Measurements from ENCODE around the gene TUBE1.
"Not testable (repeated sequence)": the region's sequence is repeated elsewhere in the genome, so short reads cannot be mapped to it uniquely, and the experiment has no call there.

Gene TUBE1

DNA sequence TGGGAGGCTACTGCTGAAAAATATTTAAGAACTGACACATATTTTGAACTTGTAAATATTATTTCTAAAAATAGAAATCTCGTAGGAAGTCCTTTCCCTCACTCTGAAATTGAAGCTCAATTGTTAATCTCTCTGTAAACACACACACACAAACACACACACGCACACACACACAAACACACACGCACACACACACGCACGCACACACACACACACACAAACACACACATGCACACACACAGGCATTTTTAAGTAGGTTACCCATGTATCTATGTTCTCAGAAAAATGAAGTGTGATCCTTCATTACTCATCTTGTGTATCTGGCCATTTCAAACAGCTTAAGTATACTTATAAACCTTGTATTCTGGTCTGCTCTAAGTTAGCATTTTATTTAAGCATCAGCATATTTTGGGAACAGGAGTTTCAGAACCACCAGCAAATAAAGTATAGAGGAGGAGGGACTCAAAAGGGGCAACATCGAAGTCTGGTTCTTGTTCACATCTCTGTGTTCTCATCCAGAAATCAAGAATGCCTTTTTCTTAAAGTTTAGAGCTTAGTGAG, 21.8 kb downstream of the TUBE1 start:
- DNase-seq (ENCODE audit: low read depth in 2 of 2): no peak

DNA sequence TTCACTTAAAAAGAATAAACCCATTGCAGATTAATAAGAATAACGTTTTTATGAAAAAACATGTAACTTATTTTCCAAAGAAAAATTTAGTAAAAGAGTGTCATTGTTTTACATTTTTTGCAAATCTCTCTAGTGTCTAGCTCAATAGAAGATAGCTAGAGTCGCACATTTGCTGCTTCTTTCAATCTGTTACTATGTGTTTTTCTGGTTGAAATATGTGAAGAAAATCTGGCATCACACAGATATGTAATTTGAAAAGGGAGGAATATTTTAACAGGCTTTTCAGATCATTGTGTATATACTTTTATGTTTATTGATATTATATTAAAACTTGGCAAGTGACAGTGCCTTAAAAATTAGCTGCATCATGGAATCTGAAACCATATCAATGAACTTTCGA, 24.3 kb downstream of the TUBE1 start:
- DNase-seq (ENCODE audit: low read depth in 2 of 2): no peak

DNA sequence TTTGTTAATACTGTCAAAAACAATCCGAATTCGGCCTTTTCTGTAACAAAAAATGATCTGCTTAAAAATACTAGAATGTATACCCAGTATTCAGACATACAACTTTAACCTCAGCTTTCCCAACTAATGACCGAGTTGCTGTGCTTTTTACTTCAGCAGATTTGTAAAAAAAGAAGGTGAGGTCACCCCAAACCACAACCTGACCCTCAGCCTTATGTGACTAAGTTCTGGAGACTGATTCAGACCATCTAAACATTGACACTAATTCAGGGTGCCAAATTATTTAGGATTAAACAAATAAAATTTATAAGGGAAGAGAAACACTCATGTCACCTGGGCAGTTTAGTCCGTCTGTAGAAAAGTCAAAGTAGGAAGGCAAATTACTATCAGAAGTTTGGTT, 25.7 kb downstream of the TUBE1 start:
- no peak for DNase-seq (ENCODE audit: low read depth in 2 of 2)

DNA sequence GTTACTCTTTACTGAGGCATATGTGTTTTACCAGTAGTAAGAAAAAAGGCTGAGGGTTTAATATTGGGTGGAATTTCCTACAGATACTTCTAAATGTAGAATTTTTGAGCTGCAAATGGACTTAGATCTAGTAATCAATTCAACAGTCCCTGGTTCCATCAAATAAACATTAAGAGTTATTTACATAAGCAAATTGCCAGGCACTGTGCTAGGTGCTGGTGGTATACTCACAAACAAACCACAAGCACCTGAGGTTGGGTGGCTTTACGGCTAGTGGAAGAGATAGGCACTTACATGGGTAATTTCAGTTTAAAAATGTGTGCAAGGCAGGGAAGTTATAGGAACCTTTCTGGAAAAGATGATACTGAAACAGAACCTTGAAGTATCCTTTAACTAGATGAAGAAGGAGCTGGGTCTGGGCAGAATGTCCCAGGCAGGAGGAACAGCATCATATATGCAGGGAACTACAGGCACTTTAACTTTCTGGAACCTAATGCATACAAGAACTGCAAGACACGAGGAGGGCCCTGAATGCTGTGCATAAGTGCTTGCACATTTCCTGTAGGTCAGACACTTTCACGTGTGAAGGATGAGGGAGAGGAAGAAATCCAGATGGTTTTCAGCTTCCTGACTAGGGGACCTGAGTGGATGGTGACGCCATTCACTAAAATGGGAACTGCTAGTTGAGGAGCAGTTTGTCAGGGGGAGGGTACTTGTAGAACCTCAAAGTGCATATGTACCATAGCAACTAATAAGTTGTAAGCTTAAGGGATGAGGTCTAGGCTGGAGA, 28.8 kb downstream of the TUBE1 start:
- DNase-seq (ENCODE audit: low read depth in 2 of 2): no peak

DNA sequence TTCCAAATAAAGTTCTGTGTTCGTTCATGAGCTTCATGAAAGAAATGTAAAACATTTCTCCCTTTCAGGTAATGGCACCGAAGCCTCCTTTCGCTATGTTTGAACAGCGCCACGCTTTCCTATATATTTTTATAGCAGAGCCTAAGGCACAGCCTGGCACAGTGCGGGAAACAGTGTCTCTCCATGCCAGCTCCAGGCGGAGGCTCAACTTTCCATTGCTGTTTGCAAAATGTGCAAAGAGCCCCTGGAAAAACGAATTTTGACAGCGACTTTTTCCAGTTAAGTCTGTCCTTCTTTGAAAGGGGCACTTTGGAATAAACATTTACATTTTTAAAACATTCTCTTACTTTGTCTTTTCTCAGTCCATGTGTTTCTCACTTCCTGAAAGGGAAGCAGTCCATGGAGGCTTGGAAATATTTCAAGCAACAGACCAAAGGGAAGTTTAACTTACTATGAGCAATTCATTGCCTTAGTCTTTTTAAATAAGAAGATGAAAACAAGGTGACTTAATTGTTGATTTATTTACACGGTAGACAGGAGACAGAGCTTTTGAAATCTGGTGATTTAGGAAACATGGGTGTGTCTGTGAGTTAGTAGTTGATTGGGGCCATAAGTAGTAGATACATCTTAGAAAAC, 32.6 kb downstream of the TUBE1 start:
- no peak for DNase-seq (ENCODE audit: low read depth in 2 of 2)

DNA sequence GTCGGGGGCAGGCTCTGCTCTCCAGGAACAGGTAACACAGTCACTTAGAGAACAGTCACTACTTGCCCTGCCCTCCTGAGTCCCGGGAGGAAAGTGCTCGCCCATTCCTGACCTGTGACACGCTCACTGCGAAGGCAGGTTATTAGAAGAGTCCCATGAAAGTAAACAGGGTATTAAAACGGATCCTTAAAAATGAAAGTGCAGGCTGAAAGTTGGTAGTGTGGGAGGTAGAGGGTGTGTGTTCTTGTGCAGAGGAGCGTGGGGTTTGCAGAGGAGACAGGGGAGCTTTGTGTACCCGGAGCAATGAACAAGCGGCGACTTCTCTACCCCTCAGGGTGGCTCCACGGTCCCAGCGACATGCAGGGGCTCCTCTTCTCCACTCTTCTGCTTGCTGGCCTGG, 33.3 kb downstream of the TUBE1 start, which contains the start of gene CCN6:
Gene CCN6, plus strand, starts transcription at position 104 of the 400 bp plus-strand sequence. Its CDS starts 254 bp downstream, at position 358.
- no peak for DNase-seq (ENCODE audit: low read depth in 2 of 2)

DNA sequence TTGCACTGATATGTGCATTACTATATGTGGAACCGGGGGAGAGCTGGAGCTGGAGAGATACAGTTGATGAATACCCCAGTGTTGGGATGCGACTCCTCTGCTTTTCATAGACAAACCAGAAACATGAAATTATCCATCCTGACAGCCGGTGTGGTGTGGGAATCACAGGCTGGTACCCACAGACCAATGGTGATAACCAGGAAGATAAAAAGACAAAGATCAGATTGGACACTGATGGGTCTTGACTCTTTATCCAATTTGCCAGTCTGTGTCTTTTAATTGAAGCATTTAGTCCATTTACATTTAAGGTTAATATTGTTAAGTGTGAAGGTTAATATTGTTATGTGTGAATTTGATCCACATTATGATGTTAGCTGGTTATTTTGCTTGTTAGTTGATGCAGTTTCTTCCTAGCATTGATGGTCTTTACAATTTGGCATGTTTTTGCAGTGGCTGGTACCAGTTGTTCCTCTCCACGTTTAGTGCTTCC, 36.0 kb downstream of the TUBE1 start:
- DNase-seq (ENCODE audit: low read depth in 2 of 2): not testable (repeated sequence)

DNA sequence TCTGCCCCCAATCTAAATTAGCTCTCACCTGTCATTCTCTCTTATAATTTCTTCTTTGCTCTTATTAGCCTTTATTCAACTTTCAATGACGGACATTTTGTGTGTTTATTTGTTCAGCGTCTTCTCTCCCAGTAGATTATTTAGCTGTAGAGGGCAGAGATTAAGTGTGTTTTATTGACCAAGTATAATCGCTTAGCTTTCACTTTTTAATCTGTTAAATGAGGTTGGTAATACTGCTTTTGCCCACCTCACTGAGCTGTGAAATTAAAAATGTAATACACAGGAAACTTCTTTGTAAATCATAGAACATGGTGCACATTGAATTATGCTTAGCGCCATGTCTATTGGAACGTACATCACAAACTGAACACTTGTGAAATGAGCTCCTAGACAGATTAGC, 36.9 kb downstream of the TUBE1 start:
- DNase-seq (ENCODE audit: low read depth in 2 of 2): no peak

DNA sequence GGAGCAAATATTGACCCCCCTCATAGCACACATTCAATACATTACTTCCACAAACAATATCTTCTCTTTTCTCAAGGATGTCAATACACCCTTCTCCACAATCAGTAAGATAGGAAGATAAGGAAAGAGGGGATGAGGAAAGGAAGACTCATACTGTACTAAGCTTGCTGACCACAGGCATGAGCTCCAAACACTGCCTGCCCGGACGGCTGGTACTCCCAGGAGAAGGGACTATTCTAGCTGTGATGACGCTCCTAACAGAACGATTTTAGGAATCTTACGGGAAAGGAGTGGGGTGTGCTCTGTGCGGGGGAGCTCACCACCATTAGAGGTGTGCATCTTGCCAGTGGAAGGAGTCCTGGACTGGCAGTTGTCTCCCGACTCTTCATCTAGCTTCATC, 37.3 kb downstream of the TUBE1 start:
- no peak for DNase-seq (ENCODE audit: low read depth in 2 of 2)

DNA sequence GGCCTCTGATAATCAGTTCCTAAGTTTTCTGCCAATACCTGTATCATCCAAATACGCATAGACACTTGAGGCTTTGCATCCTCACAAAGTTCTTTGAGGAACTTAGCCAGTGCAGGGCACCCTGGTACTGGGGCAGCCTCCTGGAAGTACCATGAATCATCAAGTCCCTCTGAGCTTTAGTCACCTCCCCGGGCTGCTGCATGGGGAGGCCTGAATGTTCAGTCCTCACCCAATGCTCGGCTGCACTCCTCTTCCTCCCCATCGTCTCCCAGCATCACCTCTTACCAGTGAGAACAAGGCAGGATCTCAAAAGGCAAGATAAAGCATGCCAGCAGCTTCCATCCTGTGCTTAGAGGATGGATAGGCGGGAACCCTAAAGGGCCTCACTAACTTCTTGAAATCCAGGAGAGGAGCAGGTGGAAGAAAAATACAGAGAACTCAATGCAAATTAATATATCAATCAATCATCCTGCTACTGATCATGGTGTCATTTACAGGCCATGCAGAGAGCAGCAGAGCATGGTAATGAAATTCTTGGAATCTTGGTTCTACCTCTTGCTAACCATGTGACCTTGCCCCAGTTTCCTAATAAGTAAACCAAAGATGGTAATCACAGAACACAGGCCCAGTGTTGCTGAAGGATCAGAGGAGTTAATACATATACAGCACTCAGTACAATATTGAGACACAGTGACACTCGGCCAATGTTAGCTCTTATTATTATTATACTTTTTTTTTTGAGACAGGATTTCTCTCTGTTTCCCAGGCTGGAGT, 38.1 kb downstream of the TUBE1 start:
- no peak for DNase-seq (ENCODE audit: low read depth in 2 of 2)

DNA sequence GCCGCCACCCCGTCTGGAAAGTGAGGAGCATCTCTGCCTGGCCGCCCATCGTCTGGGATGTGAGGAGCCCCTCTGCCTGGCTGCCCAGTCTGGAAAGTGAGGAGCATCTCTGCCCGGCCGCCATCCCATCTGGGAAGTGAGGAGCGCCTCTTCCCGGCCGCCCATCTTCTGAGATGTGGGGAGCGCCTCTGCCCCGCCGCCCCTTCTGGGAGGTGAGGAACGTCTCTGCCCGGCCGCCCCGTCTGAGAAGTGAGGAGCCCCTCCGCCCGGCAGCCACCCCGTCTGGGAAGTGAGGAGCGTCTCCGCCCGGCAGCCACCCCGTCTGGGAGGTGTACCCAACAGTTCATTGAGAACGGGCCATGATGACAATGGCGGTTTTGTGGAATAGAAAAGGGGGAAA, 39.8 kb downstream of the TUBE1 start:
- not testable (repeated sequence) for DNase-seq (ENCODE audit: low read depth in 2 of 2)

DNA sequence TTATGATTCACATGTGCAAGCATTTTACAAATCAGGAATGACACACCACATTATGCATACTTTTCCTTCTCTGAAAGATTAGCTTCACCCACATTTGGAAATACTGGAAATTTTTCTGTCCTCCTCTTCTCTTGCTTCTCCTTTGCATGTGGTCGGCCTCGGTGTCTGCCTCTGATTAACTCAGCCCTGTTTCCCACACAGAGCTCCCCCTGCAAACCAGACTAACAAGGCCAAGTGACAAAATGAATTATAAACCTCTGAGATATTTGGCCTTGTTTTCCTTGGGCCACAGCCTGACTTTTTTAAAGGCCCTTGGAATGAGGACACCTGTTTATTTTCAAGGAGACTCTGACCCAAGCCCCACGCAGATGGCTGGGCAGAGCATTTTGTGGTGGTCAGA, 42.4 kb downstream of the TUBE1 start:
- no peak for DNase-seq (ENCODE audit: low read depth in 2 of 2)

DNA sequence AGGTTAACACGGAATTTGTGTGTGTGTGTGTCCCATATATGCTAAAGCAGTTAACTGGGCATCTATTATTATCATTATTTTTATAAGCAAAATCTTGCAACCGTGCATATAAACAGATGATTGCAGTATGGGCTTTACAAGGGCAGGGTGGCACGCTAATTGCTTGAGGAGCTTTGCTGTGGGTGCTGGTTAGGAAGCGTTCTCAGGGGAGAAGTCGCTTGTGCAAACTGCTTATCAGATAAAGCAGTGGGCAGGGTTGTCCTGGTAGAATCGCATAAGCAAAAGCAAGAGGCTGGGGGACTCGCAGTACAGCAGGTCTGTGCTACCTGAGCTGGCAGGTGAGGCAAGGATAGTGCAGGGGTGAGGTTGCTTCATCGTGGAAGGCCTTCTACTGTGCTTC, 43.1 kb downstream of the TUBE1 start:
- DNase-seq (ENCODE audit: low read depth in 2 of 2): no peak

DNA sequence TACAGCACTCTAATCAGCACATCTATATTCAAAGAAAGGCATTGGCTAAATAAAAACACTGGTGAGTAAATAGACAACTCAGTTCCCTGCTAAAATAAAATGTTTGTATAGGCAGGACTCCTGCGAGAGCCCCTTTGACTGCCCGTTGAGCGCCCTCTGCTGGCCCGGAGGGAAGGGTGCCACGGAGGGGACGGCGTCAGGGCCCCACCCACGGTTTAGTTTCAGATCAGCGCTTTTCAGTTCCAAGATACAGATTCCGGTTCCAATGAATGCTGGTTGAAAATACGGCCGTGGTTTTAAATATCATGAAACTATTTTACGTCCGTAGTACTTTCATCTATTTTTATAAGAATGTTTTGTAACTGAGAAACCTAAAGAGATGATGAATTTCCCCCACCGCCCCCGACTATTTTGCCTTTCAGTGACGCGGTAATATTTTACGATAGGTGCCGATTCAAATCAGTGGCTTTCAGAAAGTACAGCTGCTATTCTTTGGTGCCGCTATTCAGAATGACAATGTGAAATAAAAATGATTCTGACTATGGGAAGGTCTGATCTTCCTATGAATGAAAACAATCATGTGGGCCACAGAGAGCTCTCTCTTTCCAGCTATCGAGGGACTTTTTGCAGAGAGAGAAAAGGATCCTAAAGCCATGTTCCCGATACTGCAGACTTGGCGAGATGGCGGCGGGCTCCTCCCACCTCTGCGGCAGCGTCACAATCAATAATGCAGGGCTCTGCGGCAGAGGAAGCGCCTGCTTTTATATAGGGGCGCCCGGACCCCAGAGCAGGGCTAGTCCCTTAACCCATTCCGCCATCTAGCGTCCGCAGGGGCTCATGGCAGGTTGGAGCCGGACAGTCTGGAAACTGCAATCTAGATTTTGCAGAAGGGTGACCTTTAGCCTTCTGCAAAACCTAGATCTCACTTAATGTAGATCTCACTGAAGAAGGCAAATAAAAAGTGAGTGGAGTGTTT, 44.0 kb downstream of the TUBE1 start:
- DNase-seq (ENCODE audit: low read depth in 2 of 2): peak; percentile 86 to 93

DNA sequence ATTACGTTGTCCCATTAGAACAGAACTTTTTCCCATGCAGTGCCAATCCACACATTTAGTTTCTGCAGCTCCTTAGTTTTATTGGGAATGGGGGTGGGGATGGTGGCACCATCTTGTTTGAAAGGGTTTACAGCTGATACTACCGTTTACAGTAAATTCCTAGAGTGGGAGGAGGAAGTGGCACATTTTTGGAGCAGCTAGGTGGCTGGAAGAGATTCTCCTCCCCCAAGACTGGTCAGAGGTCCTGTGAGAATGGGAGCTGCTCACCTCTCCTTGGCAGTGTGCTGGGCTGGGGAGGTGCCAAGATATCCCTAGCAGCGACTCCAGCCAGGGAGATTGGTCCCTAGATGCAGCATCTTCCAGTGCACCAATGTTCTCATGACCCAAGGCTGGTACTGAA, 45.7 kb downstream of the TUBE1 start:
- DNase-seq (ENCODE audit: low read depth in 2 of 2): no peak

DNA sequence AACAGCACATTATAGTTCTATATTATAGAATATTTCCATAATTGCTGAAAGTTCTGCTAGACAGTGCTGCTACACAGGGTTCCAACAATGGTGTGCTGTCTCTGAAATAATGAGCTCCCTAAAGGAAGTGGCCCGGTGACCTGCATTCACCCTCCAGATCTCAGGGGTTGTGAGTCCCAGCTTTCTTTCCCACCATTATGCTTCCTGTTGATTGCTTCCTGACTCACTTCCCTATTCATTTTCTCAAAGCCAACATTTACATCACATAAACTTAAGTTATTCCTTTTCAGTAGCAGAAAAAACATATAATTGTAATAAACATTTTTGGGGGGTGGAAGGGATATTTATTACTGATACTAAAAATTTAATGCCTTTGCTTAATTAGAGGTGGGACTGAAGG, 46.3 kb downstream of the TUBE1 start:
- no peak for DNase-seq (ENCODE audit: low read depth in 2 of 2)

DNA sequence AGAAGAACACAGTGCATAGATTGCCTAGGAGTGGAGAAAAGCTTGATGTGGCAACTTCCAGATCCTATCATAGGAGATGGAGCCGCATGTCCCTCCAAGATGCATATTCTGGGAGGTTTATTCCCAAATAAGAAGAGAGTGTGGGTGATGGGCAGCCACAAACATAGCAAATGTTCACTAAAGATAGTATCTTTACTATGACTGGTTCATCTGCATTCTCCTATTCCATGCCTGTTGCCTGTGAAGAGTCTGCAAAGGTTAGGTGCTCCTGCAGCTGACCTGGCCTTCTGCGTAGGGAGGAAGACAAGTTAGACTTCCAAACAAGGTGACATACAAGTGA, 47.9 kb downstream of the TUBE1 start:
- DNase-seq (ENCODE audit: low read depth in 2 of 2): no peak

DNA sequence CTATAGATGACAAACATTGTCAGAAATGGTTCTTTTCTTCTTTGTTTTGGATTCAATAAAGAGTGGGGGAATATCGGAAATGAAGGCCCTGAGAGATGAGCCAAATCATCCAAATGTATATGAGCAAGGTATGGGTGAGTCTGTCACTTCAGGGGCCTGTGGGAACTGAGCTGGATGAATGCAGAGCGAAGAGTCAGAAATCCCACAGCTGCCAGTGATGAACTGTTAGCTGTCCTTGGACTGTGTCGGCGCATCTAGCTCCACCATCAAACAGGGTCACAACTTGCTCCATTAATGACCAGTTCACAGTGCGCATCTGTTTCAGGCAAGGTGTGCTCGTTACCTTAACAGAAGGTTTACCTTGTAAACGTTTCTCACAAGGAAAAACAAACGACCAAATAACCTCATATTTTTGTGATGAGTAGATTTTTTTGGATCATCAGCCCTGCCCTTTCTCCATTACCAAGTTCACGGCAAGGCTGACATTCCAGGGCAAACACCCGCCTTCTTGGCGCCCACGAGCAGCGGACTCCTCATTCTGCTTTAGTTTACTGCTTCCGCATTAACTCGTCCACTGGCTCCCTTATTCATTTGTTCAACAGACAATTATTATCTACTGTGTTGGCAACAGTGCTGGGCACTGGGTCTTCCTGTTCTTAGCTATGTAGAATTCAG, 48.4 kb downstream of the TUBE1 start:
- no peak for DNase-seq (ENCODE audit: low read depth in 2 of 2)

DNA sequence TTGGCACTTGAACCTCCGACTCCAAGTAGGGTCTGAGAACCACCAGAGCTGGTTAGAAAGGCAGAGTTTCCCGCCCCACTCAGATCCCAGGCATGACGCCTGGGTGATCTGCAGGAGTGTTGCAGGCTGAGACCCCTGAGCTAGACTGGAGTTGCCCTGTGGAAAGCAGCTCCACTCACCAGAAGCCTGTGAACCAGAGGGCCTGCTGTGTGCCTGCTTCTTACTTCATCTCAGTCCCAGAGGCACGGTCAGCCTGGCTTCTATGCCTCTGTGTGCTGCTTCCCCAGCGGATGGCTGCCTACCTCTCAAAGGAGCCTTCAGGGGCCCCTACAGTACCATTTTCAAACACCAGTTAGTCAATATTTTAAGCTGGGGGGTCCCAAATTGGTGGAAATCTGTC, 49.0 kb downstream of the TUBE1 start:
- no peak for DNase-seq (ENCODE audit: low read depth in 2 of 2)

DNA sequence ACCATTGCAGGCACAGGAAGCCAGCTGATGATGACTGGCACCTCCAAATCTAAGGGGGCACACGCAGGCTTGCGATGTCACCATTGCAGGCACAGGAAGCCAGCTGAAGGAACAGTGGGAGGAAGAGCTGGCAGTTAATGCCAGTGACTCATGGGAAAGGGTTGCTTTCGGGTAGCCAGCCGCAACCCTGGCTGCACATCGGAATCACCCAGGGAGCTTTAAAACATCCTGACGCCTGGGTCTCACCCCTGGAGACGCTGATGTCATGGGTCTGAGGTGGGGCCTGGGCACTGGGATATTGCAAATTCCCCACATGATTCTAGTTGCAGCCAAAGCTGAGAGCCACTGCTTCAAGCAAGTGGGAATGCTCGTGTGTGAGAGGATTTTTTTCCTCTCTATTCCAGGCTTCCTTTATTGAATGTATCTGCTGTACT, 49.5 kb downstream of the TUBE1 start:
- no peak for DNase-seq (ENCODE audit: low read depth in 2 of 2)

Measured in stimulated activated CD8-positive, alpha-beta memory T cell treated with anti-CD3 and anti-CD28 coated beads, Interleukin-2, amount 100 ng/mL, for 48 hours (primary cell).